GM12878 (cell line): ENCODE data around the gene YPEL4.

Experiments
- BCLAF1 ChIP-seq: fragments of 450-650 bp; IDR thresholded peaks from 2 replicates; pipeline ENCODE4 v1.6.1; 2017; ENCODE audit warnings: antibody characterized with exemption, mild to moderate bottlenecking, moderate library complexity
- BMI1 ChIP-seq: fragments of 450-650 bp; IDR thresholded peaks from 2 replicates; pipeline ENCODE4 v1.6.1; 2016; ENCODE audit warnings: mild to moderate bottlenecking, moderate library complexity, borderline replicate concordance
- CTCF ChIP-seq, 3 experiments: IDR thresholded peaks in 2 of 3; conservative IDR thresholded peaks in 1 of 3; 2 replicates each; pipeline ENCODE4 v1.5.1; 2011; ENCODE audit warnings: low read depth in 3 of 3, low read length in 3 of 3, mild to moderate bottlenecking in 3 of 3, control low read depth in 2 of 3, moderate library complexity in 2 of 3, inconsistent platforms in 1 of 3, mixed read lengths in 1 of 3; ENCODE audit not compliant: control insufficient read depth in 2 of 3, insufficient read depth in 1 of 3; ENCODE audit errors: extremely low read depth in 1 of 3
- FOXM1 ChIP-seq: IDR thresholded peaks from 2 replicates; pipeline ENCODE4 v1.6.1; 2012; ENCODE audit warnings: low read depth, mild to moderate bottlenecking, inconsistent platforms, low read length, moderate library complexity
- GATAD2B ChIP-seq: fragments of 450-650 bp; conservative IDR thresholded peaks from 2 replicates; pipeline ENCODE4 v1.6.1; 2017; ENCODE audit warnings: low read depth, mild to moderate bottlenecking, moderate library complexity
- POLR2AphosphoS5 ChIP-seq: IDR thresholded peaks from 2 replicates; pipeline ENCODE4 v1.6.1; 2011; ENCODE audit warnings: mild to moderate bottlenecking, low read length, inconsistent platforms
- REST ChIP-seq: IDR thresholded peaks from 2 replicates; pipeline ENCODE4 v1.6.1; 2012; ENCODE audit warnings: mild to moderate bottlenecking, low read depth, low read length
- RFX5 ChIP-seq: IDR thresholded peaks from 2 replicates; pipeline ENCODE4 v1.6.1; 2011; ENCODE audit warnings: low read depth, low read length, improper control_type of control experiment
- TAF1 ChIP-seq: IDR thresholded peaks from 2 replicates; pipeline ENCODE4 v1.6.1; 2011; ENCODE audit warnings: mild to moderate bottlenecking, low read depth, low read length, borderline replicate concordance
- TCF7 ChIP-seq: IDR thresholded peaks from 2 replicates; pipeline ENCODE4 v1.6.1; 2014; ENCODE audit warnings: antibody characterized with exemption, borderline replicate concordance
- USF2 ChIP-seq: IDR thresholded peaks from 2 replicates; pipeline ENCODE4 v1.6.1; 2011; ENCODE audit warnings: low read depth, low read length, improper control_type of control experiment, borderline replicate concordance
- ZNF274 ChIP-seq: IDR thresholded peaks from one replicate; pipeline ENCODE4 v1.8.0; 2011; ENCODE audit not compliant: insufficient read length, insufficient read depth

GRCh38 chr11:57646194-57646798 is 3.4 kb downstream of the YPEL4 start:
- no peak for TF ChIP-seq CTCF (IDR thresholded peaks at IDR 0.05 in 2 of 3, conservative IDR thresholded peaks at IDR 0.05 in 1 of 3; ENCODE audit: control insufficient read depth in 2 of 3, extremely low read depth in 1 of 3, insufficient read depth in 1 of 3, low read depth in 3 of 3, low read length in 3 of 3)
- no peak for TF ChIP-seq FOXM1
- TF ChIP-seq USF2 = no peak
- TF ChIP-seq ZNF274 = no peak
- no peak for TF ChIP-seq BMI1
- TF ChIP-seq POLR2AphosphoS5 = no peak
- TF ChIP-seq BCLAF1 = no peak
- no peak for TF ChIP-seq REST
- no peak for TF ChIP-seq TCF7
- no peak for TF ChIP-seq GATAD2B
- TF ChIP-seq TAF1 = no peak
- no peak for TF ChIP-seq RFX5
